ENCODE data around the gene RNF144A. TPM values are rescaled to one million over a fixed set of nuclear protein-coding genes. Genes with fewer than 3 reads are reported as not detected.

RNF144A gene
- total and polyA plus RNA-seq, 2 donors (not counting 3 experiments of a cell fraction or from before 2014, with no cell fraction given), result 9.7 to 28.8 TPM

DNA sequence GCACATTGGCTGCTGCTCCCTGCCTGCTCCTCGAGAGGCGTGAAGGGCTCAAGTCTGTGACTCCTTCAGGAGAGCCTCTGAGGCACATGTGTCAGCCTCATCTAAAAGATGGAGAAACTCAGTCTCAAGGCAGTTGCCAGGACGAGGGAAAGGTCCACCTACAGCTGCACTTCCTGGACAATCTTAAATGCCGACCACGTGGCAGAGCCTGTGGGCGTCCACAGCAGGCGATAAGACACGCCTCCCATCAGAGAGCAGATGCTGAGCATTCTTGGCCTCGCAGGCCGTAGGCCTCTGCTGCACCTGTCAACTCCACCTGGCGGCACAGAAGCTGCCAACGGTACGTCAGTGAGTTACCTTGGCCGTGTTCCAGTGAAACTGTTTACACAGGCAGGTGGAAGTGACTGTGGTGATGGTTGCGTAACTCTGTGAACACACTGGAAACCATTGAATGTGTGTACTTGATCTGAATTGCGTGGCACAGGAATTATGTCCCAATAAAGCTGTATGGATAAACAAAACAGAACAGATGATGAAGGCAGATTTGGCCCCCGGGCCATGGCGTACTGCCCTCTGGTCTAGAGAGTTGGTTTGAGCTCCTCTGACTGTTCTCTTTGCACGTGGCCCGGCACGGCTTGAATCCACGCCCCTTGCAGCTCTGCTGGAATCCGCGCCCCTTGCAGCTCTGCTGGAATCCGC, 114.5 kb downstream of the RNF144A start:
- H3K36me3 ChIP-seq (ENCODE audit: control insufficient read depth in 2 of 2, extremely low read depth in 1 of 2, insufficient read depth in 2 of 2, low read length in 2 of 2), result peaks cover 0 to 3% of the 10 kb centered on the region in 2 experiments
- H2AFZ ChIP-seq (ENCODE audit: low read depth, low read length), result no peak overlapping the region
- H3K9me3 ChIP-seq (replicated peaks; ENCODE audit: control insufficient read depth, insufficient read depth, low read length), result no peaks in the 10 kb centered on the region
- no peak overlapping the region for H3K27ac ChIP-seq (ENCODE audit: insufficient read depth, low read depth, low read length)
- no peaks in the 10 kb centered on the region for H3K27me3 ChIP-seq (ENCODE audit: control insufficient read depth in 2 of 2, insufficient read depth in 2 of 2, low read length in 2 of 2)
- ChIA-PET CTCF (interaction anchor here (1.1 to 5.9 kb wide), 3 partner anchors 13 to 135 kb away, joined by 3 to 31 read pairs (median 4); no protein-coding TSS in a partner anchor), POLR2A (no interaction called here)
- no peaks in the 10 kb centered on the region for H3K79me2 ChIP-seq (ENCODE audit: control insufficient read depth, insufficient read depth, low read length)
- no peak overlapping the region for H3K4me2 ChIP-seq (ENCODE audit: insufficient read depth, low read length)
- intact Hi-C loops (cut with micrococcal nuclease), result no loop called here
- no peaks in the 10 kb centered on the region for H4K20me1 ChIP-seq (replicated peaks; ENCODE audit: control insufficient read depth, extremely low read depth, insufficient read depth, low read length)
- FAIRE-seq (no peak), DNase-seq (ENCODE audit: low read depth, low spot score) (no peak)
- no peaks in the 10 kb centered on the region for H3K9me1 ChIP-seq (replicated peaks; ENCODE audit: control insufficient read depth, extremely low read depth, insufficient read depth, low read length)
- peaks cover 7% of the 10 kb centered on the region for H3K4me1 ChIP-seq (ENCODE audit: control insufficient read depth, extremely low read depth, insufficient read depth, low read length)
- dilution Hi-C loops (cut with MboI; ENCODE audit: extremely low pct_ligation_motif_present, low sequenced_read_pairs), result no loop called here
- no peak overlapping the region for H3K4me3 ChIP-seq (replicated peaks in 1 of 3; ENCODE audit: insufficient read depth in 1 of 3, low read depth in 1 of 3, low read length in 3 of 3)
- BruUV-seq (replicated peaks), result no TSS peak
- H3K9ac ChIP-seq (replicated peaks; ENCODE audit: extremely low read depth, insufficient read depth, low read length), result no peak overlapping the region
- no peak for TF ChIP-seq GATA2 (IDR thresholded peaks at IDR 0.05; ENCODE audit: insufficient read depth, insufficient read length, low read depth, low read length)
- no peak for TF ChIP-seq FOS (IDR thresholded peaks at IDR 0.05; ENCODE audit: borderline replicate concordance, insufficient read depth, low read length)
- TF ChIP-seq MYC (IDR thresholded peaks at IDR 0.05; ENCODE audit: low read depth, low read length), result no peak
- no peak for TF ChIP-seq JUN (IDR thresholded peaks at IDR 0.05; ENCODE audit: borderline replicate concordance, insufficient read depth, insufficient read length, low read depth)

DNA sequence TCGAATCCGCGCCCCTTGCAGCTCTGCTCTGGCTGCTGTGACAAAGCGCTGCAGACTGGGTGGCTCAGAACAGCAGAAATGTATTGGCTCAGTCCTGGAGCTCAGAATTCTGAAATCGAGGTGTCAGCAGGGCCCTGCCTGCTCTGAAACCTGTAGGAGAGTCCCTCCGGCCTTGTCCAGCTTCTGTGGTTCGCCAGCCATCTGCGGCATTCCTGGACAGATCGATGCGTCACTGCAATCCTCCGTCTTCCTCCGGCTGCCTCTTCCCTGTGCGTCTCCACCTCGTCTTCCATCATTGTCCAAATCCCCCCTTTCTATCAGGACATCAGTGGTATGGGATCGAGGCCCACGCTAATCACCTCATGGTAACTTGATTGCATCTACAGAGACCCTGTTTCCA, 115.2 kb downstream of the RNF144A start:
- H3K4me2 ChIP-seq (ENCODE audit: insufficient read depth, low read length), result no peak overlapping the region
- no TSS peak for BruUV-seq (replicated peaks)
- dilution Hi-C loops (cut with MboI; ENCODE audit: extremely low pct_ligation_motif_present, low sequenced_read_pairs) (no loop called here), intact Hi-C loops (cut with micrococcal nuclease) (no loop called here)
- no peak overlapping the region for H2AFZ ChIP-seq (ENCODE audit: low read depth, low read length)
- no peak overlapping the region for H3K27ac ChIP-seq (ENCODE audit: insufficient read depth, low read depth, low read length)
- no peak overlapping the region for H3K9ac ChIP-seq (replicated peaks; ENCODE audit: extremely low read depth, insufficient read depth, low read length)
- H3K9me1 ChIP-seq (replicated peaks; ENCODE audit: control insufficient read depth, extremely low read depth, insufficient read depth, low read length), result no peaks in the 10 kb centered on the region
- H3K27me3 ChIP-seq (ENCODE audit: control insufficient read depth in 2 of 2, insufficient read depth in 2 of 2, low read length in 2 of 2), result no peaks in the 10 kb centered on the region
- FAIRE-seq (no peak), DNase-seq (ENCODE audit: low read depth, low spot score) (no peak)
- no peaks in the 10 kb centered on the region for H3K4me1 ChIP-seq (ENCODE audit: control insufficient read depth, extremely low read depth, insufficient read depth, low read length)
- no peak for TF ChIP-seq POLR2A (IDR thresholded peaks at IDR 0.05; ENCODE audit: low read depth, low read length)
- TF ChIP-seq, protein P1, sequence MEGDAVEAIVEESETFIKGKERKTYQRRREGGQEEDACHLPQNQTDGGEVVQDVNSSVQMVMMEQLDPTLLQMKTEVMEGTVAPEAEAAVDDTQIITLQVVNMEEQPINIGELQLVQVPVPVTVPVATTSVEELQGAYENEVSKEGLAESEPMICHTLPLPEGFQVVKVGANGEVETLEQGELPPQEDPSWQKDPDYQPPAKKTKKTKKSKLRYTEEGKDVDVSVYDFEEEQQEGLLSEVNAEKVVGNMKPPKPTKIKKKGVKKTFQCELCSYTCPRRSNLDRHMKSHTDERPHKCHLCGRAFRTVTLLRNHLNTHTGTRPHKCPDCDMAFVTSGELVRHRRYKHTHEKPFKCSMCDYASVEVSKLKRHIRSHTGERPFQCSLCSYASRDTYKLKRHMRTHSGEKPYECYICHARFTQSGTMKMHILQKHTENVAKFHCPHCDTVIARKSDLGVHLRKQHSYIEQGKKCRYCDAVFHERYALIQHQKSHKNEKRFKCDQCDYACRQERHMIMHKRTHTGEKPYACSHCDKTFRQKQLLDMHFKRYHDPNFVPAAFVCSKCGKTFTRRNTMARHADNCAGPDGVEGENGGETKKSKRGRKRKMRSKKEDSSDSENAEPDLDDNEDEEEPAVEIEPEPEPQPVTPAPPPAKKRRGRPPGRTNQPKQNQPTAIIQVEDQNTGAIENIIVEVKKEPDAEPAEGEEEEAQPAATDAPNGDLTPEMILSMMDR (IDR thresholded peaks at IDR 0.05; ENCODE audit: extremely low read depth in 1 of 2, insufficient read depth in 1 of 2, low read depth in 1 of 2, low read length in 2 of 2), result no peak
- TF ChIP-seq, protein P2, sequence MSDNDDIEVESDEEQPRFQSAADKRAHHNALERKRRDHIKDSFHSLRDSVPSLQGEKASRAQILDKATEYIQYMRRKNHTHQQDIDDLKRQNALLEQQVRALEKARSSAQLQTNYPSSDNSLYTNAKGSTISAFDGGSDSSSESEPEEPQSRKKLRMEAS (IDR thresholded peaks at IDR 0.05; ENCODE audit: insufficient read depth, insufficient read length), result no peak
- no peaks in the 10 kb centered on the region for H3K9me3 ChIP-seq (replicated peaks; ENCODE audit: control insufficient read depth, insufficient read depth, low read length)
- H3K36me3 ChIP-seq (ENCODE audit: control insufficient read depth in 2 of 2, extremely low read depth in 1 of 2, insufficient read depth in 2 of 2, low read length in 2 of 2), result peaks cover 0 to 3% of the 10 kb centered on the region in 2 experiments
- no peaks in the 10 kb centered on the region for H3K79me2 ChIP-seq (ENCODE audit: control insufficient read depth, insufficient read depth, low read length)
- no peak overlapping the region for H3K4me3 ChIP-seq (replicated peaks in 1 of 3; ENCODE audit: insufficient read depth in 1 of 3, low read depth in 1 of 3, low read length in 3 of 3)
- ChIA-PET POLR2A (no interaction called here), CTCF (interaction anchor here (1.1 to 5.9 kb wide), 2 partner anchors 117 to 135 kb away, joined by 3 to 31 read pairs; no protein-coding TSS in a partner anchor)
- no peaks in the 10 kb centered on the region for H4K20me1 ChIP-seq (replicated peaks; ENCODE audit: control insufficient read depth, extremely low read depth, insufficient read depth, low read length)

Measured in endothelial cell of umbilical vein (primary cell).